Measurements from ENCODE around the gene NTM.

The NTM gene

DNA sequence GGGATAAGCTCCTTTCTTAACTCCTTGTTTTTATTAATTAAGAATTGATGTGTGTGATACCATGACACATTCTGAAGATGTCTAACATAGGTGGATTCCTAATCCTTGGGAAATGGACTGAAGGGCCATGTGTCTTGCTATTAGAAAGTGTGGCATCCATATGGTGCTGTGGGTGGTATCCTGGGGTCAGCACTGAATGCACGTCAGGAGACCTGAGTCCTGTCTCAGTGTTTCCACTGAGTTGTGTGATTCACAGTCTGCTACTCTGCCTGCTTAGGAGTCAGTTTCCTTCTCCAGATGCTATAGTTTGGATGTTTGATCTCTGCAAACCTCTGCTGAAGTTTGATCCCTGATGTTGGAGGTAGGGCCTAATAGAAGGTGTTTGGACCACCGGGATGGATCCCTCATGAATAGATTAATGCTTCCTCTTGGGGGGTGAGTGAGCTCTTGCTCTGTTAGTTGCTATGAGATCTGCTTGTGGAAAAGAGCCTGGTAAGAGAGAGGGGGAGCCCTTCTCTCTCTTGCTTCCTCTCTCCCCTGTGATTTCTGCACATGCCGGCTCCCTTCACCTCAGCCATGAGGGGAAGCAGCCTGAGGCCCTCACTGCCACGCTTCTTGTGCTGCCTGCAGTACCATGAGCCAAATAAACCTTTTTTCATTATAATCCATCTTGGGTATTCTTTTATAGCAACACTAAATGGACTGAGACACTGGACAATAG lies 666.5 kb downstream of the NTM start:
- DNase-seq, result no peak

DNA sequence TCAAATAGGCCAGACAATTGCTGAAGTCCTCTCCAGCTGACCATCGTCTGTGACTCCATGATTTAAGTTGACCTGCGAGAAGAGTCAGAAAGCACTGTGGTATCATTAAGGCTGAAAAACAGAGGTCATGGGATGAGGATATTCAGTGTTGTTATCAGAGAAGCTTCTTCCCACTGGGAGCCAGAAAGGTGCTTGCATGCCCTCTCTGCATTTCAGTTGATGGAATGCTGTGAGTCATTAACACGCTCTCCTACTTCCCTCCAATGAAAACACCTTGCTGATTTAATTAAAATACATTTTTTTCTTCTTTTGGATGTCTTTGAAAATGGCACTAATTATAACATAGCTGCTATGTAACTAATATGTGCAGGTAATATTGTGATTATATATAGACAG lies 667.0 kb downstream of the NTM start:
- no peak for DNase-seq

DNA sequence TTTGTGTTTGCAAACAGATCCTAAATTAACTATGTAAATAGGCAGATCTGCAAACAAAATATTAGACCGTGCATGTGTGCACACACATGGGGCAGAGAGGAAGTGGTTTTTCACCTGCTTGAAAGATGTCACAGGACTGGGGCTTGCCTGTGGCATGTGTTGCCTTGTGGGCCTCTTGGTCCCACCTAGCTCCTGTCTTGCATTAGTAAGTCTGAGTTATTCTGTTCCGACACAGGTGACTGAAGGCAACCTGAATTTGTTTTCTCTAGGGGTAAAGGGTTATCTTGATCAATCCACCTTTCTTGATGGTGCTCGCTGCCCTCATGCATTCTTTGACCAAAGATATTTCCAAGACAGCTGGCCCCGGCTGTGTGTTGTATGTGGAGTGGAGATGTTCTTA lies 667.5 kb downstream of the NTM start:
- DNase-seq, result no peak

DNA sequence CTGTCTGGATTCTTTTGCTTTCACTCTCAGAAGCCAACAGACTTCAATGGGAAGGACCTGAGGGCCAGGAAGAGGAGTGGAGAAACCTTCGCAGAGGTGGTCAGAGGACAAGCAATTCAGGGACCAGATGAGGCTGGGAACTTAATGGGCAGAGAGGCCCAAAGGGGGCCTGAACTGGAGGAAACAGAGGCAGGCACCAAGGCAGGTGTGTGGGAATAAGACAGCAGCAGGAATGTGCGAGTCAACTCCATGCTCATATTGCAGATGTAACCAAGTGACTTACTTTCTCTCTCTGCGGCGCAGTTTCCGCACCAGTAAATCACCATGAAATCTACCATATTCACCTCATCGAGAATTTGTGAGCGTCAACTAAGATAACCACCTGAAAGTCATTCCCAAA lies 669.1 kb downstream of the NTM start:
- DNase-seq, result no peak

DNA sequence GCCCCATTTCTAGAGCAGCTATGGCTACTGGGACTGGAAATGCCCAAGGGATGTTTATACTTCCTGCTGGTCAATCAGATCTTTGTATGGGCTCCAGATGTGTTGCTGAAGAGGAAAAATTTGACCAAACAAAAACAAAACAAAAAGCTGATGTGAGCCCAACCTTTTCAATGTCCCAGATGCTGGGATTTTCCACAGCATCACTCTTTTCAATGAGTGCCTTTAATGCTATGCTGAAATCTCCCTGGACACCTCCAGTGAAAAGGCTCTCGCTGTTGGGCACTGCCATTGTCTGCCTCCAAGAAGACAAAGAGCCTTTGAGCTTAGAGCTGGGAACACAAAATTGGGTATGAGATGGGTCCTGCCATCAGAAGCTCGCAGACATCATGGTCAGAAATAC lies 671.9 kb downstream of the NTM start:
- no peak for DNase-seq

DNA sequence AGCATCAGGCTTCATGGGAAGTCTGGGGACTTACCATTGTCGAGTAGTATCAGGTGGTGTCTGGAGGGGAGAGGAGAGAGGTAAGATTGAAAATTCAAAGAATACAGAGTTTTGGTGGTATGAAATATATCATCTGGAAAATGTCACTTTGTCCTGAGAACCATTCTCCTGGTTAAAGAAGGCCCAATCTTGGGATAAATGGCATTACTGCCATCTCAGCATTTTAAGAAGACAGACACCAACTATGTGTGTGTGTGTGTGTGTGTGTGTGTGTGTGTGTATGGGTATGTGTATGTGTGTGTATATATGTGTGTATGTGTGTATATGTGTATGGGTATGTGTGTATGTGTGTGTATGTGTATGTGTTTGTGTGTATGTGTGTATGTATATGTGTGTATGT lies 673.3 kb downstream of the NTM start:
- DNase-seq, result no peak

DNA sequence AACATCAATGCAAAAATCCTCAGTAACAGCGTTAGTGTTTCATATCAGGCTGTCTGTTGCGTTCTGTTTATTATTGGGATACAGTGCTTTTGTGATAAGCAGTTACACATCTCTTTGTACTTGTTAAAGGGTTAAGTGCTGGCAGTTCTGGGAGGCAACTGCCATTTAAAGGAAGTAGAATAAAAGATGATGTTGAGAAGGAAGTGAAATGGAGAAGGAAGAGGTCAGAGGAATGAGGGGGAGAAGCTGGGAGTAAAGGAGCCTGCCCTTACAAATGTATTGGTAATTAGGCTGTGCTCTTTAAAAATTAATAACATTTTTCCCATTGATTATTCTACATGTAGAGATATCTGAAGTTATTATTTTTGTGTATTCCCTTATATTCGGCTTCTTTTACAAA lies 674.7 kb downstream of the NTM start:
- no peak for DNase-seq

DNA sequence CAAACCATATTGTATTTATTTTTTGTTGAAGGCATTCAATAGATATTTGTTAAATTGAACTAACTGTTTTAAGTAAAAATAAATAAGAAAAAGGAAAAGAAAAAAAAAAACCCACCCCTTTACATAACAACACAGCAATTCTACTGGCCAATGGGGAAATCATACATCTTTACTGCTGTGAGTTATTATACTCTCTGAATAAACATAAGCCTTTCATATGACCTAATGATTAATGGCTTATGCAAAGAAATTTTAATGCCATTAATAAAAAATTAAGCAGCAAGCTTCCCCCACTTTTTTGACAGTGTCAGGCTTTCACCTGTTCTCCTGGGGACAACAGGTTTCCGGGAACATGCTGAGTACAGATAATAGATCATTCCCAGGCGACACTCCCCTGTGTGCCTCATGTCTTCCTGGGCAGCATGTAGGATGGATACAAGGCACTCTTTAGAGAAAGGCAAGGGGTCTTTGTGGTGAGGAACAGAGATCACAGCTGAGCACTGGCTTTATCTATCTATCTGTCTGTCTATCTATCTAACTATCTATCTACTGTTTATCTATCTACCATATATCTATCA lies 676.0 kb downstream of the NTM start:
- DNase-seq, result no peak

DNA sequence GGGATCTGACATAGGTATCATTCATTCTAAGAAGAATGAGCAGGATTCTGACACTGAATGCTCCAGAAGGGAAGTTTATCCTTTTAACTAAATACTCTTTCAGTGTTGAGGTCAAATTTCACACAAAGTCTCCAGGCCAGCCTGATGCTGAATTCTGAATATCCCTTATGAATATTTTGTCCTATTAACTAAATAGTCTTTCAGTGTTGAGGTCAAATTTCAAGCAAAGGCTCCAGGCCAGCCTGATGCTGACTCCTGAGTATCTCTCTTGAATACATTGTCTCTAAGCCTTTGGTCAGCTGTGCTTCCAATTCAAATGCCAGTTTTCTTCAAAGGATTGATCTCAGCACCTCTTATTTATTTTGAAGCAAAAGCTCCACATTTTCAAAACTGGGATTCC lies 676.8 kb downstream of the NTM start:
- DNase-seq, result no peak

DNA sequence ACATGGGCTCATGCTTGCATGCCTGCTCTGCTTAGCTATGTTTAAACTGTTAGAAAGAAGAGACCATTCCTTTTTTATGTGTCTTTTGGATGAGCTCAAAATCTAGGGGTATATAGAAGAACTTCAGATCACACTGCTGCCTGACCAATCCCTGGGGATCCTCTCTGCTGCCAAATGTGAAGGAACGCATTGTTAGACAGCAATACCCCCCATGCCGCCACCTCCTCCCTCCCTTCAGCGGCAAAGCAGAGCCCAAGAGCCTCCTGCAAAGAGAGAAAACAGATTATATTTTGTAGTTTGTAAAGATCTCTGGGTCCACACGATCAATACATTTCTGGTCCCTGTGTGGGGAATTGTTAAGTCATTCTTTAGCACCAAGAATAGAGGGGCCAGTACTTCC lies 677.6 kb downstream of the NTM start:
- DNase-seq, result no peak

DNA sequence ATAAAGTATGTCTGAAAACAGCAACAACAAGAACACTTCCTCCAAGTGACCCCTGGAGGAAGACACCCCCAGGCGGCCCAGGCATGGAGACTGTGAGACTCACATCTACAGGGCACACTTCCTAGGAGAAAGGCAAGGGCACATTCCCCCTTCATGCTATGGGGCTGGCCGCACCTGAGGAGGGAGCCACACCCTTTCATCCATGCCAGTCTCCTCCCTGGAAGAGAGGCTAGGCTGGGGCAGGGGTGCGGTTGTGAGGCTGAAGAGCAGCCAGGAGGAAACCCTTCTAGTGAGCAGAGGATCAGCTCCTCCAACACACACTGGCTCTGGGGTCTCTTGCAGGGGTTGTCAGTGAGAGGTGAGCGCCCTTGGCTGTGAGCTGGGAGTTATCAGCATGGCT lies 678.8 kb downstream of the NTM start:
- no peak for DNase-seq

DNA sequence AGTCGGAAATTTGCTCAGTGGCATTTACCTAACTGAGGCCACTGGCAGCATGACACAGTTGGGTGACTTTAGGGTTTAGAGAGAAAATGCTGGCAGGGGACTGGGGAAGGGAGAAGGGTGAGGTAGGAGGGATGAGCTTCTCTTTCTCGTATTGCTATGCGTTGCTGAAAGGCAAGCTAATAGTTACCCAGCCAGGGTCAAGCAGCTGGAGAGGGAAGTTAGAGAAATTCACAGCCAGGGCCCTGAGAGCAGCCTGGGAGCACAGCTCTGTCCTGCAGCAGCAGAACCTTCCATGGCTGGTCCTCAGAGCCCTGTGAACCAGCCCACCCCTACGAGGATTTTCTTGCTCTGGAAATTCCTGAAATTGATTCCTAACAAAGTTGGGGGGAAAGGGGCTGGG lies 679.6 kb downstream of the NTM start:
- DNase-seq, result no peak

DNA sequence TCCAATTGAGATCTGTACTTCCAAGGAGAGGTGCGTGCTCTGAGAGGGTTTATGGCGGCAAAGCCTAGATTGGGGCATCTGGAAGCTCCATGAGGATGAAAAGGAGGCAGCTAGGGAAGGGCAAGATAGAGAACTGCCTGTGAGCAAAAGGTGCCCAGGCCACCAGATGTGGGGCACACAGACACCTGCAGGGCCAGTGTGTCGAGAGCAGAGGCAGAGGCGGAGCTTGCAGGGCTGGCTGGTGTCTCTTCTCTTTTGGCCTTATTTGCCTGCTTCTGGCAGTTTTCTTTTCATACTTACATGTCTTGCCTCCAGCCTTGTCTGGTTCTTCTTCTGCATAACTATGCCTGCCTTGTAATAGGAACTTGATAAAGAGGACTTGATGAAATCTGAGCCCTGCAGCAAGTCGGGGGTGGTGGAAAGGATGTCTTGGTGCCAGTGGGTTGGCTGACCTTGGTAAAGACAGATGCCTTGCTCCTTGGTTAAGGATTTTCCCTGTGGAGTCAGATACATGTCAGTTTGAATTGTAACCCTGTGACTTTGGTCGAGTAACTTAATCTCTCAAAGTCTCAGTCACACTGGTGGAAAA lies 680.3 kb downstream of the NTM start:
- no peak for DNase-seq

DNA sequence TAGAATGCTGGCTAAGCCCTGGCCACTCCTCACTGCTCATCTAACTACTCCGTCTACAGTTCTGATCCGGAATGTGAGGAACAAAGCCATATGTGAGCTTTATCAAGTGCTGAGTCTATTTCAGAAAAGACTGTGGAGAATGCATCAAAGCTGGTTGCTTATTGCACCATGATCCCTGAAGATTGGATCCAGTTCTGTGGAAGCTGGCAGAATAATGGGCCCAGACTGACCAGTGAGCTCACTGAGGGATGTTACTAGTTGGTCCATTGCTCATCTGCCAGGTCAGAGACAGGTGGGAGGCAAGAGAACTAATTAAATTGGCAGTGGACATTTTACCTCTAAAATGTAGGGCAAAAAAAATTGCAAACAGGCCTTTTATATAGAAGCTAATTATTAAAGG lies 681.3 kb downstream of the NTM start:
- DNase-seq, result no peak

DNA sequence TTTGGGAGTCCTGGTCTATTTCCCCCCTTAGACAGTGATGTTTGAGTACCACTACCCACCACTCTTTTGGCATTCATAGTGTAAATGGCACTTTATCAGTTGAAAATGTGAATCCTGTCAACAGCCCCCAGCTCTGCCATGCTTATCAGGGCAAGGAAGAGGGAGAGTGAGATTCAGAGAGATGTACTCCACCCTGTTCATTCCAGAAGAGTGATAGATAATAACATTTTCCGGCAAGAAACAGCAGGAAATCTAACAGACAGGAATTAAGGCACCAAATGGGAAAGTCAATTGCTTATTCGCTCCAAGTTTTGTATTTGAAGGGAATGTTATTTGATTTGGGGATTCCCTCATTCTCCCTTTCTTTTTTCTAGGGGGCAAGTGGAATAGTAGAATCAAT lies 681.9 kb downstream of the NTM start:
- DNase-seq, result no peak

DNA sequence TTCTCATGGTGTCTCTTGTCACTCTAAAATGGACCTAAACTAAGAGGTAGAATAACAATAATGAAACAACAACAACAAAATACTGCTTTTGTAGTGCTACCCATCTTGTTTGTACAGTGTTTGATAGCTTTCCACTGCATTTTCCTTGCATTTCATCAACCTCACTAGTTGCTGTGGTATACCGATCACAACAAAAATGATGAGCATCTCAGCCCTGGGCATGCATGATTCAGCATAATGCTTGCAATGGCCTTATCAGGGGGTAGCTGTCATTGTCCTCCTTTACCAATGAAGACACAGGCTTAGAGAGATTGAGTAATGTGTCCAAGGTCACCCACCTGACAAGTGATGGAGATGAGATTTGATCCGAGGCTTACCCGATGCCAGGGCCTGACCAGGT lies 682.5 kb downstream of the NTM start:
- no peak for DNase-seq

DNA sequence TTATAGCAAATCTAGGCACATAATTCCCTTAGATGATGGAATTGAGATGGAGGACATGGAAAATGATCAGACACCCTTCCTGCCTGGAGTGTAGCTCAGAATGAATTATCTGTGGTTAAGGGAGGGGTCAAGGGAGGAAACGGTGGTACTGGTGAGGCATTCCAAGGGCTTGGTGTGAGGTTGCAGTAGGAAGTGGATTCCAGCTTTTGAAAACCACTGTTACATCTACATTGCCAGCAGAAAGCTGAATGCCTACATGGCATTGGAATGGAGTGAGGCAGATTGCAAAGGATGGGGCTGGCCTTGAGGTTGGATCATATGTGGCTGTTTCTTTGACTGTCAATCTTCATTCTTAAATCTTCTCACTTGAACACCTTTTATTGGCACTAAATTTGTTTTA lies 684.4 kb downstream of the NTM start:
- no peak for DNase-seq

DNA sequence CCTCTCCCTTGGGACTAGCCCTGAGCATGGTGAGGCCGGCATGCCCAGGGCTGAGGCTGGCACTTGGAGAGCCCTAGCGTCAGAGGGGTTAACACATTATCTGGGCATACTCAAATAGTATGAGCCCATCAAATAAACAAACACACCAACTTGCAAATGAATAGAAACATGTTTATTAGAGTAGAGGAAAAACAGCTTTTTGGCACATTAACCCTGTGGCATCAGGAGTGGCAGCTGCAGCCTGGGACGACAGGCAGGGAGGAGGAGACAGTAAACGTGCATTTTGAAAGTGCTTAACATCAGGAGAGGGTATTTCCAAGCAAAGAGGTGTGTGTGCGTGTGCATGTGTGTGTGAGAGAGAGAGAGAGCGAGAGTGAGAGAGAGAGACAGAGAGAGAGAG lies 684.9 kb downstream of the NTM start:
- DNase-seq, result peak; percentile 90

DNA sequence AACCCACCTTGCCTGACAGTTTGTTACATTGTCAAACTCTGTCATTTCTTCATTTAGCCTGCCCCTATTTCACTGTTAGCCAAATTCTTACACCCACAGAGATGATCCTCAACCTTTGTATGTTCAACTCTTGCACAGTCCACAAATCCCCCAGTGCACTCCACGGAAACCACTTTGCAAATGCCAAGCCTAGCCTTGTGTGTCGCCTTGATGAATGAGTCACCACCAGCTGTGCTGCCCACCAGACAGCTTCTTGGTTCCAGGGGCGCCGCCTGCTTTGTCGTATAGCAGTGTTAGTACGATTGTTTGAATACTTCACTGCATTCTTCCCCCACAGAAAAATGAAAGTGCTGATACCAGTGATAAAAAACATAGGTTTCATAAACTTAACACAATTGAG lies 686.3 kb downstream of the NTM start:
- DNase-seq, result no peak

DNA sequence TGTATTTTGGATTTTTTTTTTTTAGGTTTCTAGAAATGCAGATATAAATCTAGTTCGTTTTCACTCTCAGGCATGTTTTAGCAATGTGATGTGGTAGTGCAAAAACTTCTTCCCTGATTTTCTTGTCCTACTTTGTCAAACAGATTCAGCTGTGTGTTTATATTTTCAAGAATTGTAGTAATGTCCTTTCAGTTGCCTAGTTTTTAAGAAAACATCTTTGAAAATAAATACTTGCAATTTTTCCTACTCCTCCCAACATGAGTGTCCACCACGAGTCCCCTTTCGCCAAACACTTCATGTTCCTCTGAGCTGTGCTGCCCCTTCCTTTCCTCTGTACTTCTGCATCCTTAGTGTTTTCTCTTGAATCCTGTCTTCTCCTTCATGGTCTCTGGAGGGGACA lies 686.9 kb downstream of the NTM start:
- no peak for DNase-seq

DNA sequence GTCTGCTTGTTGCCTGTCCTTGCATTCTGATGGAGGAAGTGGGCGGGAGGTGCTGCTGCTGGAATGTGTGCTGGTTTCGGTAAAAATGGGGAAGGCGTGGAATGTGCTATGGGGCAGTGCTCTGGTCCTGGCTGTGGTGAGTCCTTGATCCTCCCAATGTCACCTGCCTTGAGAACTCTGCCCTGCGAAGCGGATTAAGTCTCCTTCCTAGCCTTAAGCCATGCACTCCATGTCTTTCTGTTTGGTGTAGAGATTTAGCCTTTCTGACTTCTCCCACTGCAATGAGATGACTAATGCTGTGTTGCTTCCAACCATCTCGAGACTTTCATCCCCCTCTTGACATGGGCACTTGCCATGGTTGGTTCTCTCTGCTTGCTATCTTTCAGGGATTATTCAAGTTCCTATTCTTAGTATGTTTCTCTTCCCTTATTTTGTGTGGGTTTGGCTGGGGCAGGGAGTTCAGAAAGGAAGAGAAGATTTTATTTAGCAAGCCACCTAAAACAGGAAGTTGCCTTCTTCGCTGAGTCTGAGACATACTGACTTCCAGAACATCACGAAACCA lies 687.9 kb downstream of the NTM start:
- no peak for DNase-seq

DNA sequence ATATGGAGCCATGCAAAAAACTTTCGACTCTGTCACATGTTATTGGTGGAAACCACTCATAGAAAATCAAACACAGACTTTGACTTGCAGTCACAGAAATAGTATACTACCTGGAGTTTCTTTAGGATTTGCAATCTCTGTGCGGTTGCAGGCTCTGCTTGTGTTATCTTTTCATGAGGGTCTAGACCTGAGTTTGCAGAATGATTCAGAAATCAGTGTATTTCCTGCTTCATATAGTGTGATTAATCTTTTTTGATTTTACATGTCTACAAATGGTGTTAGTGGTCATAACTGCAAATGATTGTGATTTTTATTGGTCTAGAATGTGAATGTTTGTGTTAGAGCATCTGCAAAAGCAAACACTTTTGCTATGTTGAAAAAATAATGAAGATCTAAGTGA lies 690.2 kb downstream of the NTM start:
- DNase-seq, result no peak

DNA sequence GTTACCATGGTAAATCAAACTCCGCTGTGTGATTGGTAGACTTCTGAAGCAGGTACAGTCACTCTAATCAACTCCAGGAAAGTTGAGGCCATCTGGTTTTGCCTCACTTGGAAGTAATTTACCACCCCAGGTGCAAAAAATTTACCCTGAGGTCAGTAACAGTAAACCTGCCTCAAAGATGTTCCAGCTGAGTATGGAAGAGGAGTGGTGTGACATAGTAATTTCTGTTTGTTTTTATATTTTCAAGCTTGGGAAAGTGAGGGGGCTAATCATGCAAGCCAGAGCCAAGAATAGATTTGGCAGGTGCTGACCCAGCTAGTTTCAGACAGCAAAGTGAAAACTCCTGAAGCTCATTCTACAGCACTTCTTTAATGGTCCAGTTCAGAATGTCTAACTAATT lies 691.6 kb downstream of the NTM start:
- DNase-seq, result peak; percentile 67

DNA sequence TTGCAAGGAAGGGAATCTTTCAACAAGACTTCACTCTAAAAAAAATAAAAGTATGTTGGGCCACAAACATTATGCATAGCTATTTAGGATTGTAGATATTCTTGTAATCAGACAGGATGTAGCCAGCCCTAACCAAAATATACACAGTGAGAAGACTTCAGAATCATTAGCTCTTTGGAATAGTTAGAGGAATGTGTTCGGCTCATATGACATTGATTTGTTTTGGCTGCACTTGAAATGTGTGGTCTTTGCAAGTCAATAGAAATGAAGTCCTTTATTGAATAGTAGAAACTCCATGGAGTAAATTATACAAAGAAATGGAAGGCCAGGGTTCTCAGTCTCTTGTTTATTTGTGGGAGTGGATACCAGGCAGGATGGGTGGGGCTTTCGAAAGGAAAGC lies 692.1 kb downstream of the NTM start:
- no peak for DNase-seq
